Fibroblast of the conjunctiva (primary cell): ENCODE data around the gene PLA2R1.

Experiments
- DNase-seq: peaks from one replicate; pipeline ENCODE4 v3.0.0-alpha.2; 2010; ENCODE audit warnings: low read depth

Gene PLA2R1

DNA sequence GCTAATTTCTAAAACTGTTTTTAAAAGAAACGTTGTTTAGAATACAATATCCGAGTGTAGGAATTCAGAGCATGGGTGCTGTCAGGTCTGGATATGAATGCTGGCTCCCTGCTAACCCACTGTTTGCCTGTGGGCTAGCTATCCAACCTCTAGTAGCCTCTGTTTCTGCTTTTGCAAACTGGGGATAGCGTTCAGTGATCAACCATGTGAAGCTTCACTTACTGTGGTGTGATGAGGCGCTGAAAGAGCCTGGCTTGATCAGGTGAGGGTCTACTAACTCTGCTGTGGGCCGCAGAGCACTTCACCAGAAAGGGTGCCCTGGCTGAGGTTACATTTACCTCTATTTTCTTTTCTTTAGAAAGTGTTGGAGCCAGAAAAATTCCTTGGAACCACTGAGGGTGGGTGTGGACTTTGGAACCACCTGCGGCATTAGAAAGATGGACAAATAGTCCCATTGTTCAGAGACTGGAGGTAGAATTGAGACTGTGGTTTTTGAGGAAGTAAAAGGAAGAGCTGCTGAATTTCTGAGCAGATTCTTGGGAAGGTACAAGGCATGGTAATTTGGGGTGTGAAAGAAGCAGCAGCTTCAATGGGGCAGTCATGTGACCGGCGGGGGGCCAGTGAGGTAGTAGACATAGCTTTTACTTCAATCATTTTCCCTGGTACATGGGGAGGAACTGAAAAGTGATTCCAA is 168.1 kb downstream of the PLA2R1 start:
- no peak for DNase-seq

GRCh38 chr2:159892990-159893810 is 169.2 kb downstream of the PLA2R1 start:
- DNase-seq = no peak

GRCh38 chr2:159891917-159892730 is 170.3 kb downstream of the PLA2R1 start:
- no peak for DNase-seq

DNA sequence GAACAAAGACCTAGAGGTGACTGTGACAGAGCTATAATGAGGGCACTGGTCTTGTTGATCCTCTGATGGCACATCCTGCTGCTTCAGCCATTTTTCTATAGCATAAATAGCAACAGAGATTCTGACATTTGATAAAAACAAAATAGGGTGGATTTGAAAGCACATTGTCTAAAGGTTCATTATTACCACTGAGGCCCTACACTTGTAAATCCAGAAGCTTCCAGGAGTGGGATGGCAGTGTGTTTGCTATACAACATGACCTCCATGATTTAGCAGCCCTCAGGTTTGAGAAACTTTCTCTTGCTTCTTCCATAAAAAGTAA is 171.2 kb downstream of the PLA2R1 start:
- DNase-seq = no peak

DNA sequence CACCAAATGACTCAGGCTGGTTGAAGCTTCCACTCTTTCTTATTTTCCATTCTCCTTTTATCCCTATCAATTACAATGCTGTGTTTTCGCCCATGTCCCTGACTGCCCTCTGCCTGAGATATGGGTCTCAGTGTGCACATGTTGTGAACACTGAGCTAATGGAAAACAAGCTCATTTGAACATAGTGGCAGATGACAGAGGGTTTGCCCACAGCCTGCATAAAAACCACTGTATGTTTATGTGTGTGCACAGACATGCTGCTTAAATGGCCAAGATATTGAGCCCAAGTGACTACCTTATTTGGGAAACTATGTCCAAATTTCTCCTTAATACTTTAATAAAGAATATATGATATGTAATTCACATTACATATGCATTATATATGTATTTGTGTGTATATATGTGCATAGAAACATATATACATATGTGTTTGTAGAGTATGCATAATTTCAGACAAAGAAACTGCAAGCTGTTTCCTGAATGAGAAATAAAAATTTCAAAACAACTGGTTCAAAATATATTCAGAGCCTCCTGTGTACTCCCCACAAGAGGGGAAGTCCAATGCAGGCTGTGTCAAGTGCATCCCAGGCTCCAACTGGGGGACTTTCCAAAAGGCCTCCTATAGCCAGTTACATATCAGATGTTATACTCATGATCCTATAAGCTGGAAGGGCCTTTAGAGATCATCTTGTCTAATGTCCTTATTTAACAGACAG is 171.7 kb downstream of the PLA2R1 start:
- DNase-seq = no peak

DNA sequence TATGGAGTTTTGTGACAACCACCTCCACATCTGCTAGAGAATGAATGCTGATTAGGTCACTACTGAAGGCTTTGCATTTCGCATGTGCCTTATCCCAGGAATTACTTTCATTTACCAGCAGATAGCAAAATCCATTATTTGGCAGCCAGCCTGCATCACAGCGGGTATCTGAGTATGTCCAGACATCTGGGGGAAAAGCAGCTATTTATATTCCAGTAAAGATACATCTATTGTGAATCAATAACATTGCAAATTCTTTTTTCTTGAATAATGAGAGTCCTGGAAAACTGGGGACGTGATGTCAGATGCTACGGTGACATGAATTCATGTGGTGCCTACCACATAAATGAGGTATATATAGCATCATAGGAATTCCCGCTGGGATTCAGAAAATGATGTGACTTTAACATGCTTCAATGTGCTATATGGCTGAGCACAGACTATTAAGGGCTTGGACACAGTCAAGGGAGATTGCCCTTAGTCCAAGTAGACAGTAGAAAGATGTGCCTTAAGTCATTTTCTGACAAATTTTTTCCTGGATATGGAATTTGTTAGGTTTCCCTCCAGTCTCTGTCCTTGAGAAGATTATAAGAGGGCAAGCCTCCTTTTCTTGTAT is 180.2 kb downstream of the PLA2R1 start:
- no peak for DNase-seq
